Vagina (tissue), 2 donors: ENCODE results near the gene LYPD3.

Experiments
- CTCF ChIP-seq, 3 experiments: fragments of 450-650 bp in 2 of 3; fragments of 200-600 bp in 1 of 3; sonication (generic) in 1 of 3; IDR thresholded peaks; one replicate each; pipeline ENCODE4 v1.5.1; 2017 to 2019; ENCODE audit warnings: antibody characterized with exemption in 3 of 3, mild to moderate bottlenecking in 2 of 3, moderate library complexity in 2 of 3
- POLR2A ChIP-seq, 2 donors: fragments of 450-650 bp; IDR thresholded peaks; one replicate each; pipeline ENCODE4 v1.6.1; 2017; ENCODE audit warnings: antibody characterized with exemption in 2 of 2, mild to moderate bottlenecking in 2 of 2, moderate library complexity in 2 of 2
- POLR2AphosphoS5 ChIP-seq, 2 donors: sonication (generic); formaldehyde crosslinking; IDR thresholded peaks; one replicate each; pipeline ENCODE4 v1.9.0; 2017; ENCODE audit warnings: antibody characterized with exemption in 2 of 2, mild to moderate bottlenecking in 2 of 2, low read depth in 1 of 2; ENCODE audit not compliant: insufficient read depth in 1 of 2

DNA sequence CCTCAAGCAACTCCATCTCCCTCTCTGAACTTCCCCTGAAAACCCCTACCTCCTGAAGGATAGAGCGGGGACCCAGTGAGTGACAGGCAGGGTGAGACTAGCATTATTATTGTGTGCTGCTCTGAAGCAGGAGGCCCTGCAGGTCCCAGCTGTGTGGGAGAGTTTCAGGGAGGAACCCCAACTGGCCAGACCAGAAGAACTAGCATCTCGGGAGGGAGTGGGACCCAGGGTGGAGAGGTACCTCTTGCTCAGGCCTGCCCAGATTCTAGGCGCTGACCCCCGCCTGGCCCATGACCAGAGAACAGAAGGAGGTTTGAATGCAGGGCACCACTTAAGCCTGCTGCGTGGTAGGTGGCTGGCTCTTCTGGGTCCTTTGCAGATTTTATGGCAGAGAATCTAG is 5.7 kb upstream of the LYPD3 start:
- TF ChIP-seq CTCF (IDR thresholded peaks at IDR 0.05) (no peak), POLR2A (IDR thresholded peaks at IDR 0.05) (no peak), POLR2AphosphoS5 (IDR thresholded peaks at IDR 0.05; ENCODE audit: insufficient read depth in 1 of 2, low read depth in 1 of 2) (peak in 1 of 2 donors; percentile 27)
